H1 (cell line): ENCODE results near the gene GDPD5. TPM values are rescaled to one million over a fixed set of nuclear protein-coding genes. Genes with fewer than 3 reads are reported as not detected.
A peak's percentile ranks its signal among the peaks of the same experiment; 100 is the strongest.

ENCODE experiments used
- CTCF ChIA-PET: fragments of 300-600 bp; sonication (Branson Sonifier 250); formaldehyde crosslinking; loops from one replicate; lab custom pipeline; 2021; ENCODE audit not compliant: partially characterized antibody; lab: Charles Lee
- POLR2A ChIA-PET: fragments of 300-600 bp; sonication (Branson Sonifier 250); formaldehyde crosslinking; loops from one replicate; lab custom pipeline; 2021; ENCODE audit warnings: inconsistent platforms; ENCODE audit not compliant: partially characterized antibody; lab: Charles Lee
- DNase-seq, 2 experiments: peaks; one replicate each; pipeline versions ENCODE4 v3.0.0 to v3.0.0-alpha.2; 2010 to 2022; ENCODE audit warnings: low spot score in 2 of 2, low read depth in 1 of 2, mixed read lengths in 1 of 2
- FAIRE-seq: peaks from 2 replicates; lab custom pipeline; 2011; peaks lifted over from hg19 to GRCh38; lab: Jason Lieb, UNC
- H2AFZ ChIP-seq: 2 replicates; pipeline ENCODE4 v1.8.1; 2012; ENCODE audit warnings: low read length, inconsistent platforms
- H2AK5ac ChIP-seq: 2 replicates; pipeline ENCODE4 v1.6.1; 2013; ENCODE audit warnings: low read depth, low read length
- H2BK120ac ChIP-seq: replicated peaks from 2 replicates; pipeline ENCODE3; 2013; ENCODE audit warnings: low read depth, low read length, inconsistent platforms
- H2BK12ac ChIP-seq: 2 replicates; pipeline ENCODE4 v1.6.1; 2013; ENCODE audit warnings: low read depth, low read length
- H2BK15ac ChIP-seq: 2 replicates; pipeline ENCODE4 v1.6.1; 2013; ENCODE audit warnings: low read length
- H2BK20ac ChIP-seq: 2 replicates; pipeline ENCODE4 v1.6.1; 2013; ENCODE audit warnings: low read length
- H2BK5ac ChIP-seq: 2 replicates; pipeline ENCODE4 v1.6.1; 2013; ENCODE audit warnings: low read depth, low read length
- H3K14ac ChIP-seq: 2 replicates; pipeline ENCODE4 v1.6.1; 2013; ENCODE audit warnings: inconsistent platforms; ENCODE audit not compliant: insufficient read length
- H3K18ac ChIP-seq: 2 replicates; pipeline ENCODE4 v1.6.1; 2013; ENCODE audit warnings: low read length; ENCODE audit errors: extremely low read depth
- H3K23ac ChIP-seq: 2 replicates; pipeline ENCODE4 v1.6.1; 2013; ENCODE audit warnings: inconsistent platforms; ENCODE audit not compliant: insufficient read length
- H3K23me2 ChIP-seq: 2 replicates; pipeline ENCODE4 v1.6.1; 2013; ENCODE audit warnings: low read depth, low read length
- H3K27ac ChIP-seq: 2 replicates; pipeline ENCODE4 v1.6.1; 2011; ENCODE audit warnings: low read depth, low read length, inconsistent platforms
- H3K27me3 ChIP-seq, 4 experiments: replicated peaks in 1 of 4; 1 replicate in 1 of 4; 2 replicates in 3 of 4; pipeline versions ENCODE4 v1.6.1 to v1.8.1; 2011 to 2013; ENCODE audit warnings: low read length in 3 of 4, mild to moderate bottlenecking in 3 of 4, inconsistent platforms in 2 of 4, mixed read lengths in 2 of 4, moderate library complexity in 1 of 4; ENCODE audit not compliant: control insufficient read depth in 3 of 4, insufficient read depth in 3 of 4; ENCODE audit errors: extremely low read depth in 1 of 4
- H3K36me3 ChIP-seq, 4 experiments: 2 replicates each; pipeline versions ENCODE4 v1.6.1 to v1.8.1; 2011 to 2013; ENCODE audit warnings: mild to moderate bottlenecking in 4 of 4, low read length in 3 of 4, moderate library complexity in 2 of 4, control low read depth in 1 of 4, inconsistent platforms in 1 of 4; ENCODE audit not compliant: insufficient read depth in 4 of 4, control insufficient read depth in 2 of 4
- H3K4ac ChIP-seq: replicated peaks from 2 replicates; pipeline ENCODE3; 2013; ENCODE audit warnings: low read length, low read depth, mixed read lengths, inconsistent platforms; ENCODE audit not compliant: insufficient read length
- H3K4me1 ChIP-seq, 4 experiments: replicated peaks in 1 of 4; 1 replicate in 1 of 4; 2 replicates in 3 of 4; pipeline versions ENCODE4 v1.6.1 to v1.8.1; 2011 to 2013; ENCODE audit warnings: low read length in 3 of 4, inconsistent platforms in 2 of 4, mixed read lengths in 1 of 4; ENCODE audit not compliant: insufficient read depth in 4 of 4, control insufficient read depth in 3 of 4
- H3K4me2 ChIP-seq, 2 experiments: 2 replicates each; pipeline versions ENCODE4 v1.6.1 to v1.8.1; 2011 to 2013; ENCODE audit warnings: low read depth in 2 of 2, low read length in 2 of 2, control low read depth in 1 of 2, inconsistent platforms in 1 of 2, mild to moderate bottlenecking in 1 of 2; ENCODE audit not compliant: insufficient read depth in 1 of 2
- H3K4me3 ChIP-seq, 4 experiments: fragments of 200-600, 300-600 bp in 1 of 4; sonication (generic), shearing (Covaris generic), sonication (Bioruptor Twin) in 1 of 4; 2 replicates each; pipeline versions ENCODE4 v1.5.1 to v1.8.1; 2011 to 2016; ENCODE audit warnings: low read length in 4 of 4, low read depth in 3 of 4, control low read depth in 2 of 4, inconsistent platforms in 2 of 4, mild to moderate bottlenecking in 2 of 4, mixed read lengths in 1 of 4, moderate library complexity in 1 of 4; ENCODE audit not compliant: insufficient read depth in 2 of 4; ENCODE audit errors: extremely low read depth in 1 of 4
- H3K56ac ChIP-seq: replicated peaks from 2 replicates; pipeline ENCODE3; 2013; ENCODE audit warnings: low read depth, mild to moderate bottlenecking, mixed read lengths, low read length, inconsistent platforms; ENCODE audit not compliant: insufficient read length
- H3K79me1 ChIP-seq: 2 replicates; pipeline ENCODE4 v1.6.1; 2013; ENCODE audit warnings: low read depth, low read length, control low read depth
- H3K79me2 ChIP-seq, 2 experiments: 2 replicates each; pipeline versions ENCODE4 v1.6.1 to v1.8.1; 2012 to 2013; ENCODE audit warnings: low read length in 2 of 2, mild to moderate bottlenecking in 2 of 2, inconsistent platforms in 1 of 2; ENCODE audit not compliant: insufficient read depth in 2 of 2, control insufficient read depth in 1 of 2
- H3K9ac ChIP-seq, 4 experiments: replicated peaks in 1 of 4; 1 replicate in 1 of 4; 2 replicates in 3 of 4; pipeline versions ENCODE4 v1.6.1 to v1.8.1; 2011 to 2013; ENCODE audit warnings: low read depth in 3 of 4, low read length in 3 of 4, control low read depth in 2 of 4, mild to moderate bottlenecking in 2 of 4, moderate library complexity in 2 of 4, inconsistent platforms in 1 of 4; ENCODE audit errors: extremely low read depth in 1 of 4
- H3K9me3 ChIP-seq, 2 experiments: 2 replicates each; pipeline versions ENCODE4 v1.6.1 to v1.8.1; 2012 to 2013; ENCODE audit warnings: mild to moderate bottlenecking in 2 of 2, moderate library complexity in 2 of 2, control low read depth in 1 of 2, inconsistent platforms in 1 of 2, low read depth in 1 of 2, low read length in 1 of 2, mixed read lengths in 1 of 2; ENCODE audit not compliant: insufficient read depth in 2 of 2
- H4K20me1 ChIP-seq, 2 experiments: replicated peaks in 1 of 2; 2 replicates each; pipeline versions ENCODE3 to v1.8.1; 2011 to 2013; ENCODE audit warnings: inconsistent platforms in 2 of 2, low read length in 2 of 2, mild to moderate bottlenecking in 1 of 2; ENCODE audit not compliant: insufficient read depth in 2 of 2, control insufficient read depth in 1 of 2
- H4K5ac ChIP-seq: 2 replicates; pipeline ENCODE4 v1.6.1; 2013; ENCODE audit warnings: low read length, low read depth, mixed read lengths, inconsistent platforms; ENCODE audit not compliant: insufficient read length
- H4K8ac ChIP-seq: 2 replicates; pipeline ENCODE4 v1.8.0; 2013; ENCODE audit warnings: mild to moderate bottlenecking, moderate library complexity, low read length, inconsistent platforms; ENCODE audit not compliant: insufficient read depth; ENCODE audit errors: extremely low read depth
- H4K91ac ChIP-seq: replicated peaks from 2 replicates; pipeline ENCODE3; 2013; ENCODE audit warnings: low read length, mixed read lengths, inconsistent platforms; ENCODE audit not compliant: insufficient read length
- ASH2L ChIP-seq: fragments of 200-600, 300-600 bp; sonication (generic); IDR thresholded peaks from one replicate; pipeline ENCODE4 v1.7.1; 2017; ENCODE audit warnings: low read length
- BRCA1 ChIP-seq: IDR thresholded peaks from 2 replicates; pipeline ENCODE4 v1.6.1; 2012; ENCODE audit warnings: low read depth, low read length, improper control_type of control experiment
- CBX8 ChIP-seq: fragments of 300-800, 300-1000 bp; sonication (generic); IDR thresholded peaks from 2 replicates; pipeline ENCODE4 v1.7.1; 2016; ENCODE audit warnings: low read depth, low read length, borderline replicate concordance
- FOSL1 ChIP-seq: IDR thresholded peaks from 2 replicates; pipeline ENCODE4 v1.6.1; 2011; ENCODE audit warnings: mild to moderate bottlenecking, low read depth, low read length, moderate library complexity; ENCODE audit not compliant: insufficient read depth
- JUND ChIP-seq: IDR thresholded peaks from 2 replicates; pipeline ENCODE4 v1.6.1; 2011; ENCODE audit warnings: mild to moderate bottlenecking, improper control_type of control experiment, low read length
- POLR2A ChIP-seq, 2 experiments: IDR thresholded peaks; 1 replicate in 1 of 2; 2 replicates in 1 of 2; pipeline ENCODE4 v1.6.1; 2011; ENCODE audit warnings: low read depth in 2 of 2, low read length in 2 of 2, mild to moderate bottlenecking in 2 of 2; ENCODE audit errors: control extremely low read depth in 1 of 2
- RBBP5 ChIP-seq: IDR thresholded peaks from 2 replicates; pipeline ENCODE4 v1.7.1; 2012; ENCODE audit warnings: low read depth, mild to moderate bottlenecking, inconsistent platforms, low read length, moderate library complexity, borderline replicate concordance
- RFX5 ChIP-seq: IDR thresholded peaks from 2 replicates; pipeline ENCODE4 v1.6.1; 2011; ENCODE audit warnings: low read depth, low read length, improper control_type of control experiment, borderline replicate concordance
- RNF2 ChIP-seq: fragments of 200-900, 300-1000 bp; sonication (generic); IDR thresholded peaks from 2 replicates; pipeline ENCODE4 v1.7.1; 2016; ENCODE audit warnings: borderline replicate concordance, low read depth, mild to moderate bottlenecking, antibody characterized with exemption, low read length; ENCODE audit not compliant: poor library complexity, severe bottlenecking; ENCODE audit errors: missing control alignments
- WGBS, 2 experiments: shearing (Covaris generic) in 1 of 2; methylation state at CpG; one replicate each; pipeline versions ENCODE4 v1.1.6 to v1.1.7; 2013 to 2015; ENCODE audit warnings: low lambda C conversion rate in 2 of 2, mixed read lengths in 2 of 2, inconsistent platforms in 1 of 2, low coverage in 1 of 2, missing lambda C conversion rate in 1 of 2; ENCODE audit not compliant: insufficient replicate concordance in 2 of 2, insufficient coverage in 1 of 2, insufficient read length in 1 of 2; ENCODE audit errors: extremely low coverage in 1 of 2, missing lambda C conversion rate in 1 of 2; 5-methylcytosine and 5-hydroxymethylcytosine counted together
- polyA plus RNA-seq, 7 experiments: library from polyadenylated mRNA; depleted of rRNA in 3 of 7; stranded (reverse) in 5 of 7; unstranded in 2 of 7; fragments of >200 nt in 5 of 7; fragments of 200-250 nt in 2 of 7; gene quantifications; 1 replicate in 5 of 7; 2 replicates in 1 of 7; 4 replicates in 1 of 7; pipeline versions ENCODE4 v1.2.1 to v1.2.3, GENCODE V29; 2011 to 2013; ENCODE audit warnings: missing spikeins in 2 of 7, mixed read lengths in 2 of 7
- total RNA-seq: library from RNA; stranded (reverse); fragmentation: NEBNext Ultra II Directional; extraction: Animal tissue kit (Norgen Biotek cat#: 25700); gene quantifications from 2 replicates; pipeline ENCODE4 v1.2.1, GENCODE V29; 2021
- TF ChIP-seq, protein P1 (sequence below): IDR thresholded peaks from 2 replicates; pipeline ENCODE4 v1.6.1; 2012; ENCODE audit warnings: inconsistent platforms
- TF ChIP-seq, protein P2 (sequence below): IDR thresholded peaks from 2 replicates; pipeline ENCODE4 v1.6.1; 2012; ENCODE audit warnings: inconsistent platforms

Gene GDPD5
- total and polyA plus RNA-seq, 2 of the 8 experiments (the other 6 are each of a cell fraction or from before 2014, with no cell fraction given): 7.8 to 8.6 TPM

DNA sequence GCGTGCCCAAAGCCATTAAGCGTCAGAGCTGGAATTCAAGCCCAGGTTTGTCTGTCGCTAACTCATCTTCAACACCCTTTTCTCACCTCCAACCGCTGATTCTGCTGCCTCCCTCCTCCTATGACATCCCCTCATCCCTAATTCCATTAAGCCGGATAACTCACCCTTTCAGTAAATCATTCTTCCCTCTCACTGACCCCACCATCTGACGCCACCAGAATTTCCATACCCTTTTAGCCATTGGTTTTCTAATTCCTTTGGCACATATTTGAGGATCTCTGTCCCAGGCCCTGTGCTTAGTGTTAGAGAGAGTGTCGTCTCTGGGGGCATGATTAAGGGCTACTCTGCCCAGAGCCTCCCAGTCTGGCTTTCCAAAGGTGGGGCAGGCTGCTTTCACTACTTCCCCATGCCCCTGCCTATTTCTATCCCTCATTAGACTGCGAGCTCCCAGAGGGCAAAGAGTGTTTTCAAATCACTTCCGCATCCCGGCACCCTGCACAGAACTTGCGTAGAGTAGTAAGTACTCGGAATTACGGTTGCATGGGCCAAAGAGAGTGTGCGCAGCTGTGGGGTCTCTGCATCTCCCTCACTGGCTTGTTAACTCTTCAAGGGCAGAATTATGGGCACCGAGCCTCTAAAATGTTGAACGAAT, 96.6 kb downstream of the GDPD5 start:
- Histone ChIP-seq H4K5ac (no peak overlapping the region), H3K9ac (no peak overlapping the region), H3K23ac (no peak overlapping the region), H3K4ac (no peak overlapping the region), H3K23me2 (peaks cover 8% of the 10 kb centered on the region; the same call in 1 of the 2 replicates), H4K91ac (no peak overlapping the region), H2BK120ac (no peak overlapping the region), H4K20me1 (peaks cover 2 to 5% of the 10 kb centered on the region in 2 experiments), H3K79me1 (no peaks in the 10 kb centered on the region), H3K4me3 (peak overlapping the region in 1 of 4 experiments; percentile 27; a peak in 2 of 8 replicates), H2BK15ac (no peak overlapping the region), H2BK12ac (no peak overlapping the region), H3K4me2 (no peak overlapping the region; a peak in 1 of 4 replicates), H3K4me1 (peaks cover 0 to 25% (median 15%) of the 10 kb centered on the region in 4 experiments; a peak in 6 of 7 replicates), H4K8ac (no peak overlapping the region), H2BK5ac (no peak overlapping the region), H2AK5ac (no peak overlapping the region), H3K27ac (no peak overlapping the region), H3K56ac (no peak overlapping the region), H3K9me3 (peaks cover 9 to 19% of the 10 kb centered on the region in 2 experiments; a peak in 3 of 4 replicates), H3K27me3 (peaks cover 47 to 71% (median 61%) of the 10 kb centered on the region in 4 experiments), H2BK20ac (no peak overlapping the region), H3K79me2 (no peaks in the 10 kb centered on the region), H2AFZ (no peak overlapping the region), H3K14ac (no peak overlapping the region), H3K18ac (no peak overlapping the region), H3K36me3 (peaks cover 0 to 17% (median 0%) of the 10 kb centered on the region in 4 experiments; a peak in 3 of 8 replicates)
- ChIA-PET CTCF (interaction anchor here (1.0 to 18.5 kb wide), 7 partner anchors 14 to 103 kb away, joined by 3 to 201 read pairs (median 4); no protein-coding TSS in a partner anchor), POLR2A (interaction anchor here (1.4 to 27.9 kb wide), 3 partner anchors 8 to 28 kb away, joined by 4 to 570 read pairs (median 20); partner anchors contain the start of gene RPS3)
- WGBS, 2 experiments: 91% methylated on average over 16 of the region's 16 CpGs; no CpG with 5 or more reads in 1 of the 2 experiments
- FAIRE-seq (no peak), DNase-seq (no peak)
- TF ChIP-seq FOSL1 (no peak), JUND (no peak), RBBP5 (no peak), BRCA1 (no peak), RFX5 (no peak), ASH2L (no peak), RNF2 (no peak), POLR2A (IDR thresholded peaks at IDR 0.05; ENCODE audit: control extremely low read depth in 1 of 2, low read depth in 2 of 2, low read length in 2 of 2) (no peak), CBX8 (no peak)
- TF ChIP-seq, protein P1, sequence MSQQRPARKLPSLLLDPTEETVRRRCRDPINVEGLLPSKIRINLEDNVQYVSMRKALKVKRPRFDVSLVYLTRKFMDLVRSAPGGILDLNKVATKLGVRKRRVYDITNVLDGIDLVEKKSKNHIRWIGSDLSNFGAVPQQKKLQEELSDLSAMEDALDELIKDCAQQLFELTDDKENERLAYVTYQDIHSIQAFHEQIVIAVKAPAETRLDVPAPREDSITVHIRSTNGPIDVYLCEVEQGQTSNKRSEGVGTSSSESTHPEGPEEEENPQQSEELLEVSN: no peak
- TF ChIP-seq, protein P2, sequence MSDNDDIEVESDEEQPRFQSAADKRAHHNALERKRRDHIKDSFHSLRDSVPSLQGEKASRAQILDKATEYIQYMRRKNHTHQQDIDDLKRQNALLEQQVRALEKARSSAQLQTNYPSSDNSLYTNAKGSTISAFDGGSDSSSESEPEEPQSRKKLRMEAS: no peak
